CD4-positive, alpha-beta T cell (primary cell): ENCODE data around the gene PARD3B. TPM values are rescaled to one million over a fixed set of nuclear protein-coding genes. Genes with fewer than 3 reads are reported as not detected.

Experiments used
- ATAC-seq: fragments of 200-7000 bp; cut with Tn5 transposase; one replicate; pipeline ENCODE4 v1.10.0; 2022; ENCODE audit warnings: mild to moderate bottlenecking; ENCODE audit not compliant: poor library complexity
- CTCF ChIA-PET: fragments of 350-600 bp; sonication (Branson Sonifier 250); formaldehyde crosslinking; loops from one replicate; lab custom pipeline; 2021; ENCODE audit warnings: antibody characterized with exemption, inconsistent platforms; lab: Charles Lee
- POLR2A ChIA-PET: fragments of 350-600 bp; sonication (Branson Sonifier 250); formaldehyde crosslinking; loops from one replicate; lab custom pipeline; 2021; ENCODE audit warnings: antibody characterized with exemption, inconsistent platforms; lab: Charles Lee
- DNase-seq, 14 experiments: peaks; one replicate each; pipeline ENCODE4 v3.0.0-alpha.2; 2013 to 2020; ENCODE audit warnings: mixed read lengths in 2 of 14
- H3K27ac ChIP-seq, 2 donors: one replicate each; pipeline versions ENCODE4 v1.5.1 to v1.7.0; 2013; ENCODE audit warnings: low read length in 2 of 2, low read depth in 1 of 2, mild to moderate bottlenecking in 1 of 2
- H3K27me3 ChIP-seq, 2 experiments: 1 replicate in 1 of 2; 2 replicates in 1 of 2; pipeline versions ENCODE4 v1.6.1 to v1.7.0; 2013; ENCODE audit warnings: low read length in 2 of 2, control low read depth in 1 of 2, mild to moderate bottlenecking in 1 of 2, moderate library complexity in 1 of 2; ENCODE audit not compliant: insufficient read depth in 2 of 2, control insufficient read depth in 1 of 2
- H3K36me3 ChIP-seq: one replicate; pipeline ENCODE4 v1.6.1; 2013; ENCODE audit warnings: low read length, control low read depth; ENCODE audit not compliant: insufficient read depth
- H3K4me1 ChIP-seq: one replicate; pipeline ENCODE4 v1.6.1; 2013; ENCODE audit warnings: low read length, control low read depth; ENCODE audit not compliant: insufficient read depth
- H3K4me3 ChIP-seq: one replicate; pipeline ENCODE4 v1.5.1; 2013; ENCODE audit warnings: mild to moderate bottlenecking, low read length, moderate library complexity
- H3K9me3 ChIP-seq, 2 experiments: 1 replicate in 1 of 2; 2 replicates in 1 of 2; pipeline versions ENCODE4 v1.6.1 to v1.7.0; 2013; ENCODE audit warnings: low read length in 2 of 2, mild to moderate bottlenecking in 2 of 2, control low read depth in 1 of 2, moderate library complexity in 1 of 2; ENCODE audit not compliant: control insufficient read depth in 1 of 2, insufficient read depth in 1 of 2
- H3K27ac Mint-ChIP-seq: one replicate; pipeline ENCODE4 v1.8.0; 2020; ENCODE audit warnings: mixed read lengths
- H3K27me3 Mint-ChIP-seq: one replicate; pipeline ENCODE4 v1.8.0; 2021; ENCODE audit warnings: mixed read lengths
- H3K36me3 Mint-ChIP-seq: one replicate; pipeline ENCODE4 v1.8.0; 2021; ENCODE audit warnings: low read depth, mixed read lengths
- H3K4me1 Mint-ChIP-seq: one replicate; pipeline ENCODE4 v1.8.0; 2021; ENCODE audit warnings: low read depth, mixed read lengths
- H3K4me3 Mint-ChIP-seq: one replicate; pipeline ENCODE4 v1.8.0; 2020; ENCODE audit warnings: mild to moderate bottlenecking, mixed read lengths
- H3K9me3 Mint-ChIP-seq: one replicate; pipeline ENCODE4 v1.8.0; 2020; ENCODE audit warnings: mixed read lengths
- CTCF ChIP-seq: fragments of 200-600 bp; IDR thresholded peaks from one replicate; pipeline ENCODE4 v1.8.0; 2022; ENCODE audit warnings: antibody characterized with exemption, mild to moderate bottlenecking
- intact Hi-C, 2 experiments: fragments of 100-400 bp; cut with DNase I in 1 of 2; cut with micrococcal nuclease in 1 of 2; formaldehyde crosslinking; loops; one replicate each; pipeline versions ENCODE4 v1.15.1 to v1.9.0; 2023 to 2025; cut with DNase I, micrococcal nuclease
- total RNA-seq, 174 experiments: library from RNA in 2 of 174; stranded (reverse) in 2 of 174; gene quantifications; one replicate each; pipeline ENCODE4 v1.2.3 and lab custom pipeline; 2021 to 2026

Gene PARD3B
- total RNA-seq, 2 experiments from 2014 or later: 0.87 to 1.9 TPM

DNA sequence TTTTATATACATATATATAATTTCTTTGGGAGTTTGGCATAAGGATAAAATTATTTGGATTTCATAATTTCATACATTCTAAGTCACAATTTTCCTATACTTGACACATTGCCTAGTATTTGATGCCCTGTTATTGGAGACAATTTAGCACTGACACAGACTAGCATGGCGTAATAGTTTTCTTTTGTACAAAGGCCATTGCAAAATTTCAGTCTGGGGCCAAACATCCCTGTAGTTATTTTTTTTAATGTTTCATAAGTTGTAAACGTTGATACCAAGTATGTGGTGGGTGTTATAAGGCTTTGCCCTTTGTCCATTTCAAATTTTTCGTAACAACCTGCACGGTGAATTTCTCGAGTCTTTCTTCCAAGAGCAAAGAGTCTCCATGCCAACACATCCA lies 1041.4 kb downstream of the PARD3B start:
- H3K27me3 ChIP-seq: peaks cover 0 to 5% of the 10 kb centered on the region in 2 experiments
- Mint-ChIP-seq H3K9me3 (no peaks in the 10 kb centered on the region), H3K36me3 (no peaks in the 10 kb centered on the region), H3K4me3 (no peak overlapping the region), H3K4me1 (no peaks in the 10 kb centered on the region), H3K27ac (no peak overlapping the region), H3K27me3 (no peaks in the 10 kb centered on the region)
- POLR2A ChIA-PET: no interaction called here
- no peaks in the 10 kb centered on the region for H3K9me3 ChIP-seq
- intact Hi-C loops: no loop called here
- H3K4me3 ChIP-seq: no peak overlapping the region
- no peaks in the 10 kb centered on the region for H3K36me3 ChIP-seq
- no peaks in the 10 kb centered on the region for H3K4me1 ChIP-seq
- DNase-seq: no peak
- no peak for TF ChIP-seq CTCF
- no peak overlapping the region for H3K27ac ChIP-seq
- no peak for ATAC-seq
- CTCF ChIA-PET: no interaction called here

- Mint-ChIP-seq H3K27ac (no peak overlapping the region), H3K27me3 (no peaks in the 10 kb centered on the region), H3K36me3 (no peaks in the 10 kb centered on the region), H3K9me3 (no peaks in the 10 kb centered on the region), H3K4me3 (no peak overlapping the region), H3K4me1 (no peaks in the 10 kb centered on the region)
- ChIA-PET POLR2A (no interaction called here), CTCF (no interaction called here)
- Histone ChIP-seq H3K27me3 (peaks cover 0 to 5% of the 10 kb centered on the region in 2 experiments), H3K27ac (no peak overlapping the region), H3K9me3 (no peaks in the 10 kb centered on the region), H3K36me3 (no peaks in the 10 kb centered on the region), H3K4me3 (no peak overlapping the region), H3K4me1 (no peaks in the 10 kb centered on the region)
- DNase-seq: no peak
- ATAC-seq: no peak
- intact Hi-C loops: no loop called here
- no peak for TF ChIP-seq CTCF
Observed at GRCh38 chr2:205589479-205589878, 1044.2 kb downstream of the PARD3B start.

DNA sequence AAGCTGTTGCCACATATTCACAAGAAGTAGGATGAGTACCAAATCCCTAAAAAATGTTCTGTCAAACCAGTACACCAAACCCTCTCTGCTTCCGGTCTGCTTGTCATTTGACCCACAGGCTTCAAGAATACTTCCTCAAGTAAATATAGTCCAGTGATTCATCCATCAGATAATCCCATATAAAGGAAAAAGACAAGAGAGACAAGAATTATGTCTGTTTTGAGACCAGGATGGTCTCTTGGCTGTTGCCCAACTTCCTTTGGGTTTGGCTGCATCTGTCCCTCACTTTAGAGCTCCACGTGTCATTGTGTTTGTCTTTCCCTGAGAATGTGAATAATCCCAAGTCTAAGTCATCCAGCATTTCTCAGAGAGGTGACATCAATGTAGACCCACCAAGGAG lies 1045.5 kb downstream of the PARD3B start:
- no peaks in the 10 kb centered on the region for H3K27me3 Mint-ChIP-seq
- H3K4me3 Mint-ChIP-seq: no peak overlapping the region
- H3K36me3 ChIP-seq: no peaks in the 10 kb centered on the region
- no peaks in the 10 kb centered on the region for H3K9me3 Mint-ChIP-seq
- no peaks in the 10 kb centered on the region for H3K4me1 ChIP-seq
- ChIA-PET POLR2A (no interaction called here), CTCF (no interaction called here)
- H3K27ac Mint-ChIP-seq: no peak overlapping the region
- H3K27me3 ChIP-seq: peaks cover 0 to 5% of the 10 kb centered on the region in 2 experiments
- no peak overlapping the region for H3K4me3 ChIP-seq
- TF ChIP-seq CTCF: no peak
- no peak overlapping the region for H3K27ac ChIP-seq
- DNase-seq (no peak), ATAC-seq (no peak)
- no peaks in the 10 kb centered on the region for H3K36me3 Mint-ChIP-seq
- intact Hi-C loops: no loop called here
- no peaks in the 10 kb centered on the region for H3K9me3 ChIP-seq
- H3K4me1 Mint-ChIP-seq: no peaks in the 10 kb centered on the region
